Sigmoid colon (tissue), 7 donors: ENCODE data around the gene LYSMD1. TPM values are rescaled to one million over a fixed set of nuclear protein-coding genes. Genes with fewer than 3 reads are reported as not detected.
"Not testable (repeated sequence)": the region's sequence is repeated elsewhere in the genome, so short reads cannot be mapped to it uniquely, and the experiment has no call there.

Experiments used
- DNase-seq: peaks from one replicate; pipeline ENCODE4 v3.0.0-alpha.2; 2019
- H3K27ac ChIP-seq, 4 donors: fragments of 200-600 bp; sonication (generic); one replicate each; pipeline ENCODE4 v1.5.1; 2016 to 2019; ENCODE audit warnings: mild to moderate bottlenecking in 1 of 4
- H3K27me3 ChIP-seq, 3 donors: fragments of 200-600 bp; sonication (generic); one replicate each; pipeline ENCODE4 v1.5.1; 2019; ENCODE audit warnings: mild to moderate bottlenecking in 1 of 3
- H3K36me3 ChIP-seq, 4 donors: fragments of 200-600 bp; sonication (generic); one replicate each; pipeline ENCODE4 v1.5.1; 2016 to 2019
- H3K4me1 ChIP-seq, 4 donors: fragments of 200-600 bp; sonication (generic); one replicate each; pipeline ENCODE4 v1.5.1; 2017 to 2019
- H3K4me3 ChIP-seq, 4 donors: fragments of 200-600 bp; sonication (generic); one replicate each; pipeline ENCODE4 v1.5.1; 2017 to 2019; ENCODE audit warnings: mild to moderate bottlenecking in 2 of 4, moderate library complexity in 1 of 4
- H3K9me3 ChIP-seq, 4 donors: fragments of 200-600 bp in 3 of 4; sonication (generic) in 3 of 4; one replicate each; pipeline versions ENCODE4 v1.5.1 to v1.6.1; 2013 to 2019
- EP300 ChIP-seq, 4 donors: sonication (generic); formaldehyde crosslinking; IDR thresholded peaks; one replicate each; pipeline ENCODE4 v1.6.1; 2017; ENCODE audit warnings: antibody characterized with exemption in 4 of 4
- POLR2A ChIP-seq, 2 donors: fragments of 450-650 bp; IDR thresholded peaks; one replicate each; pipeline ENCODE4 v1.6.1; 2016; ENCODE audit warnings: antibody characterized with exemption in 2 of 2, mild to moderate bottlenecking in 2 of 2, moderate library complexity in 2 of 2
- POLR2AphosphoS5 ChIP-seq, 4 donors: sonication (generic); formaldehyde crosslinking; IDR thresholded peaks; one replicate each; pipeline ENCODE4 v1.6.1; 2017; ENCODE audit warnings: antibody characterized with exemption in 4 of 4
- WGBS, 2 donors: extraction: QIAGEN DNeasy Blood & Tissue Kit; methylation state at CpG; one replicate each; pipeline ENCODE4 v1.1.7; 2013; 5-methylcytosine and 5-hydroxymethylcytosine counted together
- intact Hi-C: fragments of 100-400 bp; cut with DNase I; formaldehyde crosslinking; loops from one replicate; pipeline ENCODE4 v1.15.1; 2023
- polyA plus RNA-seq, 3 donors: library from polyadenylated mRNA; stranded (reverse); fragments of 200-250 nt; gene quantifications; one replicate each; pipeline ENCODE4 v1.2.3, GENCODE V29; 2013
- total RNA-seq, 4 donors: library from RNA; depleted of rRNA; stranded (reverse); fragments of >200 nt; gene quantifications; one replicate each; pipeline ENCODE4 v1.1.0, GENCODE V29; 2016
- TF ChIP-seq, protein P1 (sequence below), 4 experiments: fragments of 450-650 bp in 3 of 4; fragments of 200-600 bp in 1 of 4; IDR thresholded peaks; one replicate each; pipeline ENCODE4 v1.5.1; 2016 to 2019; ENCODE audit warnings: antibody characterized with exemption in 4 of 4, mild to moderate bottlenecking in 3 of 4, moderate library complexity in 2 of 4
- donor health status: healthy with polysubstance abuse.
- donor health status: Bipolar disorder and iron deficiency.
- donor health status: healthy.

Gene LYSMD1
- total and polyA plus RNA-seq, 7 donors = 4.2 to 22.7 (median 15.5) TPM

DNA sequence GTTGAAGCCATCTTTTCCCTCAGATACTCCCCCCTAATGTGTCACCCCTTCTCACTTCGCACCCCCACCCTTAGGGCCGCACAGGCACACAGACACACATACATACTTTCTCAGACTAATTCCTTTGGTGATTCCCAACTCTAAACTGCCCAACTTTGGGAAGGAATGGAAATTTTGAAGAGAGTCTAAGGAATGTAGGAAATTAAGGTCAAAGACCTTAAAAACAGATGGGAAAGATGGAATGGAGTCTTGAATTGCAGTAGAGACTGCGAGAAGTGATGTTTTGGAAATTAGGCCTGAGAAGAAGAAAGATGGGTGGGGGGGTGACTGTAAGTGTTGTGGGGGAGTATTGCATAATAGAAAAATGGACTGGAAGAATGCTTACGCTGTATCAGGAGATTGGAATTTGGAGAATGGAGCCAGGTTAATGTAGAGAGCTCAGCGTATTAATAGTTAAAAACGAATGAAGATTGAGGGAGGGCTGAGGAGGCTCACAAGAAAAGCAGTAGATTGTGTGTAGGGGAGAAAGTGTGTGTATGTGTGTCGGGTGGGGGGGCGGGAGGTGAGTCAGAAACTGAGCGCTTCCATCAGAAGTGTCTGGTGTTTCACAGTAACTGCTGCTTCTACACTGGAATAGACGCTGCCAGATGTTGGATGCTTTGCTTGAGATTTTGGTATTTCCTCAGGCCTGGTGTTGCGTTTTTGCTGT, 34.3 kb upstream of the LYSMD1 start:
- TF ChIP-seq POLR2AphosphoS5 (IDR thresholded peaks at IDR 0.05) = no peak
- no peak for TF ChIP-seq POLR2A (IDR thresholded peaks at IDR 0.05)
- TF ChIP-seq, protein P1, sequence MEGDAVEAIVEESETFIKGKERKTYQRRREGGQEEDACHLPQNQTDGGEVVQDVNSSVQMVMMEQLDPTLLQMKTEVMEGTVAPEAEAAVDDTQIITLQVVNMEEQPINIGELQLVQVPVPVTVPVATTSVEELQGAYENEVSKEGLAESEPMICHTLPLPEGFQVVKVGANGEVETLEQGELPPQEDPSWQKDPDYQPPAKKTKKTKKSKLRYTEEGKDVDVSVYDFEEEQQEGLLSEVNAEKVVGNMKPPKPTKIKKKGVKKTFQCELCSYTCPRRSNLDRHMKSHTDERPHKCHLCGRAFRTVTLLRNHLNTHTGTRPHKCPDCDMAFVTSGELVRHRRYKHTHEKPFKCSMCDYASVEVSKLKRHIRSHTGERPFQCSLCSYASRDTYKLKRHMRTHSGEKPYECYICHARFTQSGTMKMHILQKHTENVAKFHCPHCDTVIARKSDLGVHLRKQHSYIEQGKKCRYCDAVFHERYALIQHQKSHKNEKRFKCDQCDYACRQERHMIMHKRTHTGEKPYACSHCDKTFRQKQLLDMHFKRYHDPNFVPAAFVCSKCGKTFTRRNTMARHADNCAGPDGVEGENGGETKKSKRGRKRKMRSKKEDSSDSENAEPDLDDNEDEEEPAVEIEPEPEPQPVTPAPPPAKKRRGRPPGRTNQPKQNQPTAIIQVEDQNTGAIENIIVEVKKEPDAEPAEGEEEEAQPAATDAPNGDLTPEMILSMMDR (IDR thresholded peaks at IDR 0.05) = no peak
- TF ChIP-seq EP300 (IDR thresholded peaks at IDR 0.05) = no peak
- peak overlapping the region; percentile 62 to 88 (median 70) for H3K4me3 ChIP-seq
- no peaks in the 10 kb centered on the region for H3K27me3 ChIP-seq
- peaks cover 0 to 18% (median 6%) of the 10 kb centered on the region in 4 donors for H3K36me3 ChIP-seq
- DNase-seq = peak; percentile 82
- WGBS, 2 donors = 50 to 71% methylated on average over 11 of the region's 11 CpGs
- H3K27ac ChIP-seq = peak overlapping the region; percentile 90 to 95 (median 93)
- intact Hi-C loops = loop anchor here (5.0 to 10.0 kb wide), 2 partner anchors 127 to 195 kb away; partner anchors contain the start of genes PI4KB and PSMB4
- H3K9me3 ChIP-seq = no peaks in the 10 kb centered on the region
- H3K4me1 ChIP-seq = peaks cover 2 to 60% (median 46%) of the 10 kb centered on the region in 4 donors

DNA sequence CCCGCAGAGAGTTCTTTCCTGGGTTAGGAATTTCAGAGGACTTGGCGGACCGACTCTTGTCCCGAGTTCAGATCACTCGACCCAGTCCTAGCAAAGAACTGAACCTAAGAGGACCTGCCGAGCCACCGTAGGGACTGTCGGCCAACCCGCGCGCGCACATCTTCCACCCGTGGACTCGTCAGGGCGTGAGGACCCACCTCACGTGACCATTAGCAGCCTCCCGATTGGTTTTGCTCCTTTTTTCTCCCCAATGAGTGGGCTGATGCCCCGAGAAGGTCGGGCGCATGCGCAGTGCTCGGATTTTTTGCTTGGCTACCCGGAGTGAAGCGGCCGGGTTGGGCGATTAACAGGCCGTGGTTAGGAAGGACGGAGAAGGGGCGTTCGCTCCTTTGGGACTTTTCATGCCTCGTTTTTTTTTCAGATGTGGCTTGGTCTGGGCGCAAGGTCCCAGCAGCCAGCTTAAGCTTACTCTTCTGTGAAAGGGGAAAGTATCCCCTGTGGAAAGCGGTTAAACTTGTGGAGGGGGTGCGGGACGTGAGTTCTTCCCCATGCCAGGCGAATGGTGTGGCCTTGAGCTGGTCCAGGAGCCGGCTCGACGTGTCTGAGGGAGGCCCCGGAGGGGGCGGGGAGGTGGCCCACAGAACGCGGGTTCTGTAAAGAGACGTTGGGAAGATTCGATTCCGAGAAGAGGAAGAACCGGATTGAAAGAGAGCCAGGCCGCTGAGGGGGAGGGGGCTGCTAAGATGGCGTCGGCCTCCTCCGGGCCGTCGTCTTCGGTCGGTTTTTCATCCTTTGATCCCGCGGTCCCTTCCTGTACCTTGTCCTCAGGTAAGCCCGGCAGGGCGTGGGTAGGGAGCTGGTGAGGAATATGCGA, 32.8 kb upstream of the LYSMD1 start, which contains the start of gene PIP5K1A:
PIP5K1A (plus strand) TSS at position 299 of the 874 bp plus-strand sequence; CDS start at position 744, 445 bp downstream.
- peak within 1 kb of the TSS; percentile 90 to 95 (median 93) for H3K27ac ChIP-seq
- peak; percentile 100 for DNase-seq
- H3K27me3 ChIP-seq = no peaks in the 10 kb centered on the region
- H3K36me3 ChIP-seq = peaks cover 0 to 15% (median 5%) of the 10 kb centered on the region in 4 donors
- peaks cover 0 to 47% (median 38%) of the 10 kb centered on the region in 4 donors for H3K4me1 ChIP-seq
- WGBS, 2 donors = 0 to 1% methylated on average over 60 of the region's 60 CpGs
- no peaks in the 10 kb centered on the region for H3K9me3 ChIP-seq
- peak; percentile 95 to 99 (median 98) for TF ChIP-seq POLR2AphosphoS5 (IDR thresholded peaks at IDR 0.05)
- no peak for TF ChIP-seq EP300 (IDR thresholded peaks at IDR 0.05)
- TF ChIP-seq, protein P1 (IDR thresholded peaks at IDR 0.05) = no peak
- peak; percentile 84 to 93 for TF ChIP-seq POLR2A (IDR thresholded peaks at IDR 0.05)
- peak within 1 kb of the TSS; percentile 62 to 88 (median 70) for H3K4me3 ChIP-seq
- intact Hi-C loops = loop anchor here (1.0 to 10.0 kb wide), 3 partner anchors 56 to 196 kb away; partner anchors contain the start of genes PI4KB, PSMB4 and PSMD4

DNA sequence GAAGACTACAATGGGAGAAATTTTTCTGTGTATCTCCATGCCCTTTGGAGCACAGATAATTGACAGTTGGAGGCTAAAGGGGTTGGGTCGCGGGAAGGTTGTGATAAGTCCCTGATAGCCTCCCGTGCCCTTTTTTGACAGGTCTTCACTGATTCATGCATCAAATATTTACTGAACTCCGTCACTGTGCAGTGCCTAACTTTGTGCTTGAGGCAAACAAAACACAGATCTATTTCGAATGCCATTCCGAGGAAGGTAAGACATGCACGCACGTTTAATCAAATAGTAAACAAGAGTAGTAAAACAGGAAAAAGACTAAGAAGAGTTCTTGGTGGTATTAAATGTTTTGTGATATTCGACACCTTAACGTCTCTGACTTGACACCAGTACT, 32.2 kb upstream of the LYSMD1 start:
- no peaks in the 10 kb centered on the region for H3K27me3 ChIP-seq
- H3K36me3 ChIP-seq = peaks cover 0 to 8% (median 2%) of the 10 kb centered on the region in 4 donors
- H3K27ac ChIP-seq = peak overlapping the region; percentile 90 to 95 (median 93)
- intact Hi-C loops = loop anchor here (1.0 to 10.0 kb wide), 3 partner anchors 56 to 197 kb away; partner anchors contain the start of genes PI4KB, PSMB4 and PSMD4
- no peaks in the 10 kb centered on the region for H3K9me3 ChIP-seq
- WGBS, 2 donors = 4 to 16% methylated on average over 10 of the region's 10 CpGs
- no peak for DNase-seq
- peak overlapping the region; percentile 62 to 88 (median 70) for H3K4me3 ChIP-seq
- TF ChIP-seq POLR2AphosphoS5 (IDR thresholded peaks at IDR 0.05) (no peak), POLR2A (IDR thresholded peaks at IDR 0.05) (no peak), EP300 (IDR thresholded peaks at IDR 0.05) (no peak)
- TF ChIP-seq, protein P1 (IDR thresholded peaks at IDR 0.05) = no peak
- H3K4me1 ChIP-seq = peaks cover 0 to 45% (median 38%) of the 10 kb centered on the region in 4 donors

DNA sequence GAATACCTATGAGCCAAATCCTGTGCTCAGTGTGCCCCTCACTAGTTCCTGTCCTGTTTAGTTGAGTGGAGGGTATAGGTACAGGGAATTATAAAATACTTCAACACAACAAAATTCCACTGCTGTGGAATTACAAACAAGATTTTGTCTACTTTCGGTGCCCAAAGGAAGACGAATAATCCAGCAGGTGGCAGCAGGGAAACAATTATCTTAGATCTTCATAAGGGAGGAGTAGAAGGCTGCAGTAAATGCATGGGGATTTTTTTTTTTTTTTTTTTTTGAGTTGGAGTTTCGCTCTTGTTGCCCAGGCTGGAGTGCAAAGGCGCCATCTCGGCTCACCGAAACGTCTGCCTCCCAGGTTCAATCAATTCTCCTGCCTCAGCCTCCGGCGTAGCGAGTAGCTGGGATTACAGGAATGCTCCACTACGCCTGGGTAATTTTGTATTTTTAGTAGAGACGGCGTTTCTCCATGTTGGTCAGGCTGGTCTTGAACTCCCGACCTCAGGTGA, 30.6 kb upstream of the LYSMD1 start:
- Histone ChIP-seq H3K4me3 (peak overlapping the region in 1 of 4 donors; percentile 20), H3K36me3 (no peaks in the 10 kb centered on the region), H3K27me3 (no peaks in the 10 kb centered on the region), H3K9me3 (no peaks in the 10 kb centered on the region), H3K4me1 (peaks cover 0 to 32% (median 28%) of the 10 kb centered on the region in 4 donors), H3K27ac (peak overlapping the region; percentile 90 to 95 (median 93))
- intact Hi-C loops = loop anchor here (5.0 to 10.0 kb wide), 2 partner anchors 131 to 198 kb away; partner anchors contain the start of genes PI4KB and PSMB4
- TF ChIP-seq EP300 (IDR thresholded peaks at IDR 0.05) (no peak), POLR2AphosphoS5 (IDR thresholded peaks at IDR 0.05) (peak in 2 of 4 donors; percentile 16 to 19)
- TF ChIP-seq, protein P1 (IDR thresholded peaks at IDR 0.05) = peak; percentile 46 to 58 (median 49)
- 14 to 39% methylated on average over 14 of the region's 14 CpGs for WGBS, 2 donors
- peak; percentile 78 for DNase-seq

DNA sequence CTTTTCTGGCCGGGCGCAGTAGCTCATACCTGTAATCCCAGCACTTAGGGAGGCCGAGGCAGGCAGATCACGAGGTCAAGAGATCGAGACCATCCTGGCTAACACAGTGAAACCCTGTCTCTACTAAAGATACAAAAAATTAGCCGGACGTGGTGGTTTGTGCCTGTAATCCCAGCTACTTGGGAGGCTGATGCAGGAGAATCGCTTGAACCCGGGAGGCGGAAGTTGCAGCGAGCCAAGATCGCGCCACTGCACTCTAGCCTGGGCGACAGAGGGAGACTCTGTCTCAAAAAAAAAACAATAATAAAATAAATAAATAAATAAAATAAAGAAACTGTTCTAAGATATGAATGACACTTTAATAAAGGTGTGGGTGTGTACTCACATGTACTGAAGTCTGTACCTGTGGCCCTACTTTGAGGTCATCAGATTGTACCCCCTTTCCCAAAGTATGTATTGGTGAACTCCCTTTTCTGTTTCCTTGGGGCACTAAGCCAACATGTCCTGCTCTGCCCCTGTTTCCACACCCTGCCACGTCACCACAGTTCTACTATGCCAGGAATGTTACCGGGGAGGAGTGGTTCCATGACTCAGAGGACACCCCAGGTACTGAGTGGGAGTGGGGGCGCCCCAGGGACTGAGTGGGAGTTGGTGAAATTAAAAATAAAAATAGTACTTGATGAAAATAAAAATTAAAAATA, 29.3 kb upstream of the LYSMD1 start:
- Histone ChIP-seq H3K27ac (peak overlapping the region in 2 of 4 donors; percentile 93 to 95), H3K4me1 (peaks cover 0 to 23% (median 19%) of the 10 kb centered on the region in 4 donors)
- not testable (repeated sequence) for H3K27me3 ChIP-seq, H3K9me3 ChIP-seq, H3K36me3 ChIP-seq, H3K4me3 ChIP-seq
- peak; percentile 80 for DNase-seq
- intact Hi-C loops = loop anchor here (2.0 to 10.0 kb wide), 3 partner anchors 132 to 200 kb away; partner anchors contain the start of genes PI4KB and PSMB4
- 22 to 73% methylated on average over 17 of the region's 17 CpGs for WGBS, 2 donors
